SH-SY5Y (cell line): ENCODE results near the gene UBXN2A.

ENCODE experiments used
- GATA2 ChIP-seq: IDR thresholded peaks from 2 replicates; pipeline ENCODE4 v1.6.1; 2011; ENCODE audit warnings: mild to moderate bottlenecking, low read depth, low read length
- GATA3 ChIP-seq: IDR thresholded peaks from 2 replicates; pipeline ENCODE4 v1.6.1; 2011; ENCODE audit warnings: low read depth, mild to moderate bottlenecking, low read length, moderate library complexity

GRCh38 chr2:24021122-24021998 lies 81.1 kb downstream of the UBXN2A start:
- no peak for TF ChIP-seq GATA2
- TF ChIP-seq GATA3 = no peak
